SK-N-SH (cell line): ENCODE results near the gene TRIP10.

Experiments used
- CTCF ChIP-seq: fragments of 200-600 bp; sonication (generic); IDR thresholded peaks from 2 replicates; pipeline ENCODE4 v1.6.1; 2017; ENCODE audit warnings: antibody characterized with exemption, mild to moderate bottlenecking, moderate library complexity
- EZH2phosphoT487 ChIP-seq: fragments of 200-600 bp; sonication (generic); IDR thresholded peaks from 2 replicates; pipeline ENCODE4 v1.6.1; 2017; ENCODE audit warnings: low read depth, mixed run types, mild to moderate bottlenecking, antibody characterized with exemption, moderate library complexity, borderline replicate concordance
- FOXJ3 ChIP-seq: sonication (generic); formaldehyde crosslinking; IDR thresholded peaks from 2 replicates; pipeline ENCODE4 v1.5.1; 2020; ENCODE audit warnings: mild to moderate bottlenecking, missing genetic modification reagents
- GABPA ChIP-seq: IDR thresholded peaks from 2 replicates; pipeline ENCODE4 v1.4.0; 2012; ENCODE audit warnings: low read depth, mild to moderate bottlenecking
- PBX3 ChIP-seq: IDR thresholded peaks from 2 replicates; pipeline ENCODE4; 2012
- POLR2AphosphoS5 ChIP-seq: IDR thresholded peaks from 2 replicates; pipeline ENCODE4 v1.6.1; 2012; ENCODE audit warnings: low read depth, low read length
- RCOR1 ChIP-seq: fragments of 150-350 bp; IDR thresholded peaks from 2 replicates; pipeline ENCODE4 v1.6.1; 2017; ENCODE audit warnings: antibody characterized with exemption, low read length
- REST ChIP-seq: IDR thresholded peaks from 2 replicates; pipeline ENCODE4 v1.6.1; 2012; ENCODE audit warnings: mild to moderate bottlenecking, low read depth, low read length, moderate library complexity
- SIN3A ChIP-seq: IDR thresholded peaks from 2 replicates; pipeline ENCODE4 v1.6.1; 2012; ENCODE audit warnings: low read depth, mild to moderate bottlenecking, low read length, moderate library complexity, borderline replicate concordance
- ZBTB33 ChIP-seq: IDR thresholded peaks from 2 replicates; pipeline ENCODE4 v1.4.0; 2012; ENCODE audit warnings: low read depth, borderline replicate concordance

- TF ChIP-seq PBX3 (no peak), CTCF (no peak), GABPA (no peak), REST (no peak), FOXJ3 (CRISPR knock-in tag) (no peak), EZH2phosphoT487 (no peak), RCOR1 (no peak), ZBTB33 (no peak), POLR2AphosphoS5 (no peak), SIN3A (no peak)
Measured at GRCh38 chr19:6793973-6794372, 54.5 kb downstream of the TRIP10 start.
